Adrenal gland (tissue), 5 donors: Measurements from ENCODE around the gene WNT5B.

ENCODE experiments used
- POLR2A ChIP-seq, 2 donors: fragments of 450-650 bp; IDR thresholded peaks; one replicate each; pipeline ENCODE4 v1.6.1; 2017; ENCODE audit warnings: antibody characterized with exemption in 2 of 2, mild to moderate bottlenecking in 2 of 2, moderate library complexity in 1 of 2
- TF ChIP-seq, protein P1 (sequence below), 6 experiments: fragments of 450-650 bp in 4 of 6; fragments of 200-600 bp in 2 of 6; sonication (generic) in 1 of 6; IDR thresholded peaks; 1 replicate in 5 of 6; 2 replicates in 1 of 6; pipeline versions ENCODE4 v1.5.1 to v1.8.0; 2016 to 2021; ENCODE audit warnings: antibody characterized with exemption in 6 of 6, mild to moderate bottlenecking in 2 of 6, moderate library complexity in 1 of 6
- donor health status: DM: no; HTN: no; CAD: no.

DNA sequence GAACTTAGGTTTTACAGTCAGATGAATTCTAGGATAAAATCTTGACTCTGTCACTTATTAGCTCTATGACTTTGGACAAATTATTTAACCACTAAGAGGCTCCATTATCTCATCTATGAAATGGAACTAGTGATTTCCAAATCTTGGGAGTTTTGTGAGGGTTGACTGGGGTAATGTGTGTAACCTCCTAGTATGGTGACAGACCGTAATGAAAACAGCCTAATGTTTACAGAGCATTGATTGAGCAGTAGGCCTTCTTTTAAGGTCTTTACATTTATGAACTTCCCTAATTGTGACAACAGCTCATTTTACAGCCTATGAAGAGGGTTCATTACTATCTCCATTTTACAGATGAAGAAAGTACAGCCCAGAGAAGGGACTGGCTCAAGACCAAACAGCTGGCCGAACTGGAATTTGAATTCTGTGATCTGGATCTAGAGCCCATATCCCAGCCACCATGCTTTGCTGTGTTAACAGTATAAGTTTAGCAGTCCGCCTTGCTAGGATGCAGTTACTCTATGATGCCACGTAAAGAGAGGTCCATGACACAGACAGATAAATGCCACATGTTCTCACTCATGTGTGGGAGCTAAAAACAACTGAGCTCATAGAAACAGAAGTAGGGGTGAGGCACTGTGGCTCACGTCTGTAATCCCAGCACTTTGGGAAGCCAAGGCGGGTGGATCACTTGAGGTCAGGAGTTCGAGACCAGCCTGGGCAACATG, 25.6 kb upstream of the WNT5B start:
- TF ChIP-seq, protein P1, sequence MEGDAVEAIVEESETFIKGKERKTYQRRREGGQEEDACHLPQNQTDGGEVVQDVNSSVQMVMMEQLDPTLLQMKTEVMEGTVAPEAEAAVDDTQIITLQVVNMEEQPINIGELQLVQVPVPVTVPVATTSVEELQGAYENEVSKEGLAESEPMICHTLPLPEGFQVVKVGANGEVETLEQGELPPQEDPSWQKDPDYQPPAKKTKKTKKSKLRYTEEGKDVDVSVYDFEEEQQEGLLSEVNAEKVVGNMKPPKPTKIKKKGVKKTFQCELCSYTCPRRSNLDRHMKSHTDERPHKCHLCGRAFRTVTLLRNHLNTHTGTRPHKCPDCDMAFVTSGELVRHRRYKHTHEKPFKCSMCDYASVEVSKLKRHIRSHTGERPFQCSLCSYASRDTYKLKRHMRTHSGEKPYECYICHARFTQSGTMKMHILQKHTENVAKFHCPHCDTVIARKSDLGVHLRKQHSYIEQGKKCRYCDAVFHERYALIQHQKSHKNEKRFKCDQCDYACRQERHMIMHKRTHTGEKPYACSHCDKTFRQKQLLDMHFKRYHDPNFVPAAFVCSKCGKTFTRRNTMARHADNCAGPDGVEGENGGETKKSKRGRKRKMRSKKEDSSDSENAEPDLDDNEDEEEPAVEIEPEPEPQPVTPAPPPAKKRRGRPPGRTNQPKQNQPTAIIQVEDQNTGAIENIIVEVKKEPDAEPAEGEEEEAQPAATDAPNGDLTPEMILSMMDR (IDR thresholded peaks at IDR 0.05), result no peak
- TF ChIP-seq POLR2A (IDR thresholded peaks at IDR 0.05), result no peak
